Progenitor cell of endocrine pancreas (in vitro differentiated cells): ENCODE data around the gene L3MBTL3. TPM values are rescaled to one million over a fixed set of nuclear protein-coding genes. Genes with fewer than 3 reads are reported as not detected.

Experiments
- DNase-seq: peaks from one replicate; pipeline ENCODE4 v3.0.0; 2021; ENCODE audit warnings: low spot score; ENCODE audit not compliant: unreplicated experiment
- H3K27ac Mint-ChIP-seq: 2 replicates; pipeline ENCODE4 v1.8.0; 2021; ENCODE audit warnings: mild to moderate bottlenecking, moderate library complexity, mixed read lengths
- H3K27me3 Mint-ChIP-seq: 2 replicates; pipeline ENCODE4 v1.8.0; 2021; ENCODE audit warnings: mixed read lengths
- H3K36me3 Mint-ChIP-seq: 2 replicates; pipeline ENCODE4 v1.8.0; 2022; ENCODE audit warnings: mixed read lengths; ENCODE audit not compliant: insufficient read depth
- H3K4me1 Mint-ChIP-seq: 2 replicates; pipeline ENCODE4 v1.8.0; 2021; ENCODE audit warnings: low read depth, mixed read lengths
- H3K4me3 Mint-ChIP-seq: 2 replicates; pipeline ENCODE4 v1.8.0; 2021; ENCODE audit warnings: low read depth, mild to moderate bottlenecking, moderate library complexity, mixed read lengths
- H3K9me3 Mint-ChIP-seq: 2 replicates; pipeline ENCODE4 v1.8.0; 2021; ENCODE audit warnings: low read depth, mixed read lengths
- total RNA-seq: library from RNA; stranded (reverse); gene quantifications from 2 replicates; pipeline ENCODE4 v1.2.1, GENCODE V29; 2021
- TF ChIP-seq, protein P1 (sequence below): fragments of 200-600 bp; sonication (generic); IDR thresholded peaks from one replicate; pipeline ENCODE4 v1.5.0; 2021; ENCODE audit warnings: antibody characterized with exemption, mild to moderate bottlenecking; ENCODE audit not compliant: unreplicated experiment

Gene L3MBTL3
- total RNA-seq, 1 donor from 2014 or later, result 30.3 TPM

DNA sequence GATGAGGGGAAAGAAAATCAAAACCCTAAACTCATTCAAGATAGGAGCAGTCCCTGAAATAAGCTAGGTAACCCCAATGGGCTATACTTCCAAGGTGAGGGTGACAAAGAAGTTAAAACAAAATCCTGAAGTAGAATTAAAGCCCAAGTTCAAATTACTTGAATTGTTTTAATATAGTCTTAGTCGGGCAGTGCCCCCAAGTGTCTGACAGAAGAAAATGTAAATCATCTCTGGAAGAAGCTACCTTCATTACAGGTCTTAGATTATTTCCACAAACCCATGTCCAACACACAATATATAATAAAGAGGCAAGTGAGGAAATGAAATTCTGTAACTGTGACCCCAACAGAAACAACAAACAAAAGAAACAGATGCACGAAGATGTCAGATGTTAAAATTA lies 36.8 kb upstream of the L3MBTL3 start:
- no peak for DNase-seq
- H3K4me3 Mint-ChIP-seq, result no peak overlapping the region
- H3K27me3 Mint-ChIP-seq, result peaks cover 4% of the 10 kb centered on the region
- no peaks in the 10 kb centered on the region for H3K4me1 Mint-ChIP-seq
- H3K36me3 Mint-ChIP-seq, result no peaks in the 10 kb centered on the region
- peaks cover 10% of the 10 kb centered on the region for H3K9me3 Mint-ChIP-seq
- no peak overlapping the region for H3K27ac Mint-ChIP-seq
- TF ChIP-seq, protein P1, sequence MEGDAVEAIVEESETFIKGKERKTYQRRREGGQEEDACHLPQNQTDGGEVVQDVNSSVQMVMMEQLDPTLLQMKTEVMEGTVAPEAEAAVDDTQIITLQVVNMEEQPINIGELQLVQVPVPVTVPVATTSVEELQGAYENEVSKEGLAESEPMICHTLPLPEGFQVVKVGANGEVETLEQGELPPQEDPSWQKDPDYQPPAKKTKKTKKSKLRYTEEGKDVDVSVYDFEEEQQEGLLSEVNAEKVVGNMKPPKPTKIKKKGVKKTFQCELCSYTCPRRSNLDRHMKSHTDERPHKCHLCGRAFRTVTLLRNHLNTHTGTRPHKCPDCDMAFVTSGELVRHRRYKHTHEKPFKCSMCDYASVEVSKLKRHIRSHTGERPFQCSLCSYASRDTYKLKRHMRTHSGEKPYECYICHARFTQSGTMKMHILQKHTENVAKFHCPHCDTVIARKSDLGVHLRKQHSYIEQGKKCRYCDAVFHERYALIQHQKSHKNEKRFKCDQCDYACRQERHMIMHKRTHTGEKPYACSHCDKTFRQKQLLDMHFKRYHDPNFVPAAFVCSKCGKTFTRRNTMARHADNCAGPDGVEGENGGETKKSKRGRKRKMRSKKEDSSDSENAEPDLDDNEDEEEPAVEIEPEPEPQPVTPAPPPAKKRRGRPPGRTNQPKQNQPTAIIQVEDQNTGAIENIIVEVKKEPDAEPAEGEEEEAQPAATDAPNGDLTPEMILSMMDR, result no peak

DNA sequence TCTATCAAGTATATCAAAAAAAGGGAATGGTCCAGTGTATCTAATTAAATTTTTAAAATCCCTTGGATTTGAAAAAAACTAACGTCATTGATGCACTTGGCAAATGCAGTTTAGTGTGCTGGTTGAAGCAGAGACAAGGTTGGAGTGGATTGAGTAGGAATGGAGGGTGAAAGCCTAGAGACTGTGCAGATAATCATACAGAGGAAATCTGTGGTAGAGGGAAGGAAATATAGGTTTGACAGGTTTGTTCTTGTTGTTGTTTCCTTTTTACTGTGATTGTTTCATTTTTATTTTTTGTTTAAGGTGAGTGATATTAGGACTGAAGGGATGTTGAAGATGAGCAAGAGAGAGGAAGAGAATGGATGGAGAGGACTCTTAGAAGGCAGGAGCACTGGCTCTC lies 29.0 kb upstream of the L3MBTL3 start:
- TF ChIP-seq, protein P1, result no peak
- no peak overlapping the region for H3K4me3 Mint-ChIP-seq
- H3K4me1 Mint-ChIP-seq, result no peaks in the 10 kb centered on the region
- DNase-seq, result no peak
- H3K27ac Mint-ChIP-seq, result no peak overlapping the region
- peaks cover 16% of the 10 kb centered on the region for H3K27me3 Mint-ChIP-seq
- no peaks in the 10 kb centered on the region for H3K9me3 Mint-ChIP-seq
- no peaks in the 10 kb centered on the region for H3K36me3 Mint-ChIP-seq

DNA sequence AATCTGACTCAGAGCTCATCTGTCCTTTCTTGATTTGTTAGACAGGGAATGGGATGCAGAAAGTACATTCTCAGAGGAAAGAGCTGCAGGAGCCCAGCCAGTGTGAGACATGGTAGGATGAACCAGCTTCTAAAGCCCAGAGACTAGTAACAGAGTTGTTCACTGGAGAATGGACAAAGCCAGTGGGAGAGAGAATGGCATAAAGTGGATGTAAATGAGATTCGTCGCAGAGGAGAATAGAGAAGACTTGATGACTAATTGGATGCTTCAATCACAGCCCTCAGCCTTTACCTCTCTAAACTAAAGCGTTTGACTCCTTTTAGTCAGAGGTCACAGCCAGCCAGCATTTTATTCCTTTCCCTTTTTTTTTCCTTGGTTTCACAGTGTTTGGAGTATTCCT lies 25.5 kb upstream of the L3MBTL3 start:
- Mint-ChIP-seq H3K9me3 (no peaks in the 10 kb centered on the region), H3K27me3 (peaks cover 29% of the 10 kb centered on the region), H3K27ac (no peak overlapping the region), H3K4me3 (no peak overlapping the region), H3K4me1 (no peaks in the 10 kb centered on the region), H3K36me3 (no peaks in the 10 kb centered on the region)
- TF ChIP-seq, protein P1, result no peak
- DNase-seq, result no peak

GRCh38 chr6:129994410-129994809 lies 24.0 kb upstream of the L3MBTL3 start:
- DNase-seq, result no peak
- no peak overlapping the region for H3K27ac Mint-ChIP-seq
- H3K9me3 Mint-ChIP-seq, result no peaks in the 10 kb centered on the region
- no peaks in the 10 kb centered on the region for H3K4me1 Mint-ChIP-seq
- H3K36me3 Mint-ChIP-seq, result no peaks in the 10 kb centered on the region
- TF ChIP-seq, protein P1, result no peak
- peaks cover 27% of the 10 kb centered on the region for H3K27me3 Mint-ChIP-seq
- no peak overlapping the region for H3K4me3 Mint-ChIP-seq

- no peak for DNase-seq
- no peaks in the 10 kb centered on the region for H3K4me1 Mint-ChIP-seq
- no peak overlapping the region for H3K27ac Mint-ChIP-seq
- TF ChIP-seq, protein P1, result no peak
- H3K36me3 Mint-ChIP-seq, result no peaks in the 10 kb centered on the region
- peaks cover 39% of the 10 kb centered on the region for H3K27me3 Mint-ChIP-seq
- no peaks in the 10 kb centered on the region for H3K9me3 Mint-ChIP-seq
- no peak overlapping the region for H3K4me3 Mint-ChIP-seq
Observed at GRCh38 chr6:129996387-129996786, 22.0 kb upstream of the L3MBTL3 start.
